Prostate gland (tissue), 2 donors: ENCODE data around the gene DYNC1I1. TPM values are rescaled to one million over a fixed set of nuclear protein-coding genes. Genes with fewer than 3 reads are reported as not detected.

Experiments used
- DNase-seq: peaks from one replicate; pipeline ENCODE4 v3.0.0-alpha.2; 2019; ENCODE audit warnings: low spot score
- H3K27ac ChIP-seq, 2 donors: fragments of 200-600 bp; sonication (generic); 2 replicates each; pipeline ENCODE4 v1.5.1; 2017 to 2019
- H3K27me3 ChIP-seq: fragments of 200-600 bp; sonication (generic); replicated peaks from 2 replicates; pipeline ENCODE4 v1.5.1; 2019; ENCODE audit not compliant: insufficient read depth
- H3K36me3 ChIP-seq, 2 donors: fragments of 200-600 bp; sonication (generic); 1 replicate in 1 of 2; 2 replicates in 1 of 2; pipeline versions ENCODE4 v1.5.1 to v1.8.1; 2017 to 2019
- H3K4me1 ChIP-seq: fragments of 200-600 bp; sonication (generic); replicated peaks from 2 replicates; pipeline ENCODE4 v1.5.1; 2019
- H3K4me3 ChIP-seq, 2 donors: fragments of 200-600 bp; sonication (generic); 2 replicates each; pipeline ENCODE4 v1.5.1; 2017 to 2019
- H3K9me3 ChIP-seq: fragments of 200-600 bp; sonication (generic); 2 replicates; pipeline ENCODE4 v1.5.1; 2017
- POLR2A ChIP-seq: fragments of 450-650 bp; IDR thresholded peaks from one replicate; pipeline ENCODE4 v1.6.1; 2016; ENCODE audit warnings: antibody characterized with exemption, mild to moderate bottlenecking
- POLR2AphosphoS5 ChIP-seq: sonication (generic); formaldehyde crosslinking; IDR thresholded peaks from one replicate; pipeline ENCODE4 v1.6.1; 2017; ENCODE audit warnings: antibody characterized with exemption
- WGBS: methylation state at CpG from one replicate; pipeline ENCODE4 v1.1.5; 2018; 5-methylcytosine and 5-hydroxymethylcytosine counted together
- intact Hi-C: fragments of 100-400 bp; cut with DNase I; formaldehyde crosslinking; loops from one replicate; pipeline ENCODE4 v1.14.2; 2022
- total RNA-seq, 2 donors: library from RNA; depleted of rRNA; stranded (reverse); fragments of >200 nt; gene quantifications; one replicate each; pipeline ENCODE4 v1.1.0, GENCODE V29; 2016
- TF ChIP-seq, protein P1 (sequence below), 4 experiments: fragments of 200-600 bp in 2 of 4; fragments of 450-650 bp in 2 of 4; sonication (generic) in 2 of 4; IDR thresholded peaks; 1 replicate in 3 of 4; 2 replicates in 1 of 4; pipeline ENCODE4 v1.5.1; 2016 to 2019; ENCODE audit warnings: antibody characterized with exemption in 4 of 4, mild to moderate bottlenecking in 2 of 4, moderate library complexity in 2 of 4

Gene DYNC1I1
- total RNA-seq, 2 donors from 2014 or later, result 4.4 to 5.1 TPM

- H3K27ac ChIP-seq, result no peak overlapping the region
- intact Hi-C loops, result no loop called here
- H3K36me3 ChIP-seq, result no peaks in the 10 kb centered on the region
- H3K4me3 ChIP-seq, result no peak overlapping the region
- WGBS, result 89% methylated on average over 2 of the region's 2 CpGs
- H3K9me3 ChIP-seq, result no peaks in the 10 kb centered on the region
- TF ChIP-seq, protein P1, sequence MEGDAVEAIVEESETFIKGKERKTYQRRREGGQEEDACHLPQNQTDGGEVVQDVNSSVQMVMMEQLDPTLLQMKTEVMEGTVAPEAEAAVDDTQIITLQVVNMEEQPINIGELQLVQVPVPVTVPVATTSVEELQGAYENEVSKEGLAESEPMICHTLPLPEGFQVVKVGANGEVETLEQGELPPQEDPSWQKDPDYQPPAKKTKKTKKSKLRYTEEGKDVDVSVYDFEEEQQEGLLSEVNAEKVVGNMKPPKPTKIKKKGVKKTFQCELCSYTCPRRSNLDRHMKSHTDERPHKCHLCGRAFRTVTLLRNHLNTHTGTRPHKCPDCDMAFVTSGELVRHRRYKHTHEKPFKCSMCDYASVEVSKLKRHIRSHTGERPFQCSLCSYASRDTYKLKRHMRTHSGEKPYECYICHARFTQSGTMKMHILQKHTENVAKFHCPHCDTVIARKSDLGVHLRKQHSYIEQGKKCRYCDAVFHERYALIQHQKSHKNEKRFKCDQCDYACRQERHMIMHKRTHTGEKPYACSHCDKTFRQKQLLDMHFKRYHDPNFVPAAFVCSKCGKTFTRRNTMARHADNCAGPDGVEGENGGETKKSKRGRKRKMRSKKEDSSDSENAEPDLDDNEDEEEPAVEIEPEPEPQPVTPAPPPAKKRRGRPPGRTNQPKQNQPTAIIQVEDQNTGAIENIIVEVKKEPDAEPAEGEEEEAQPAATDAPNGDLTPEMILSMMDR (IDR thresholded peaks at IDR 0.05), result no peak
- TF ChIP-seq POLR2A (no peak), POLR2AphosphoS5 (no peak)
- H3K4me1 ChIP-seq, result no peaks in the 10 kb centered on the region
- no peak for DNase-seq
- no peaks in the 10 kb centered on the region for H3K27me3 ChIP-seq
Observed at GRCh38 chr7:96013836-96014235, 241.5 kb downstream of the DYNC1I1 start.

DNA sequence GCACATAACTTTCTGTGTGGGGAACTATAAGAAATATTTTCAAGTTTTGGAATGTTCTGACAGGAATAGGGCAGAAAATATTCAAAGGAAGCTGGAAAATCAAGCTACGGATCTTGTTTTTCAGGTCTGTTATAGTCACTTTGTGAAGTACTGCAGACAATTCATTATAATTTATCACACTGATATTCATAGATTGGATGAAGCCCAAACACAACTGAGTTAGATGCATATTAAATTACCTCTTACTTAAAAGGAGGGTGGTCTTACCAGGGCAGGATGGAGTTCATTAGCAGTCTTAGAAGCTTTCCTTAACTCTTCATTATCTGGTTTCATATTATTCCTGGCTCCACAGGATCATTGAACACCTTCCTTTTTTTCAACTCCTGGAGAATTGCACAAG lies 242.3 kb downstream of the DYNC1I1 start:
- no peaks in the 10 kb centered on the region for H3K9me3 ChIP-seq
- no peaks in the 10 kb centered on the region for H3K4me1 ChIP-seq
- WGBS, result 59% methylated on average over 1 of the region's 1 CpG
- no peak overlapping the region for H3K4me3 ChIP-seq
- H3K27ac ChIP-seq, result no peak overlapping the region
- H3K27me3 ChIP-seq, result no peaks in the 10 kb centered on the region
- no peaks in the 10 kb centered on the region for H3K36me3 ChIP-seq
- intact Hi-C loops, result no loop called here
- no peak for DNase-seq
- TF ChIP-seq, protein P1 (IDR thresholded peaks at IDR 0.05), result no peak

- Histone ChIP-seq H3K9me3 (no peaks in the 10 kb centered on the region), H3K4me3 (no peak overlapping the region), H3K27ac (no peak overlapping the region), H3K27me3 (no peaks in the 10 kb centered on the region), H3K4me1 (no peaks in the 10 kb centered on the region), H3K36me3 (no peaks in the 10 kb centered on the region)
- TF ChIP-seq, protein P1 (IDR thresholded peaks at IDR 0.05), result no peak
- no peak for TF ChIP-seq POLR2AphosphoS5
- DNase-seq, result no peak
- intact Hi-C loops, result no loop called here
- 85% methylated on average over 3 of the region's 3 CpGs for WGBS
Observed at GRCh38 chr7:96016056-96016586, 243.8 kb downstream of the DYNC1I1 start.

- intact Hi-C loops, result no loop called here
- 73% methylated on average over 2 of the region's 2 CpGs for WGBS
- Histone ChIP-seq H3K36me3 (no peaks in the 10 kb centered on the region), H3K4me3 (no peak overlapping the region), H3K9me3 (no peaks in the 10 kb centered on the region), H3K4me1 (no peaks in the 10 kb centered on the region), H3K27me3 (no peaks in the 10 kb centered on the region), H3K27ac (no peak overlapping the region)
- TF ChIP-seq POLR2AphosphoS5, result no peak
- no peak for TF ChIP-seq POLR2A
- no peak for DNase-seq
Observed at GRCh38 chr7:96016735-96017134, 244.4 kb downstream of the DYNC1I1 start.

DNA sequence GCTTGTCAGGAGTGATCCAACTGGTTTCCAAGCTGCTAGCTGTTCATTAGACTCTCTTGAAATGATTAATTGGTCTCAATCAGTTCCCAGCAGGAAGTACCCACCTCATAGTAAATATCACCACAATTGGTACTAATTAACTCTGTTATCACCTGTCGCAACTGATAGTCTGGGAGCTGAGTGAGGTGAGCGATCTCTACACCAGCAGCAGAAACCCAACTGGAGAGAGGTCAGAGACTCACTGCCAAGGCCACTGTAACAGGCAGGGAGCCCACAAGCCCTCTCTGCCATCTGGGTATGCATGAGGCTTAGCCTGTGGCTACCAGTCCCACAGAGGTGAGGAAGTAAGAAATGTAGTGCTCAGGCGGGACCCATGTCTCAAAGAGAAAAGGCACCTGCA lies 245.5 kb downstream of the DYNC1I1 start:
- TF ChIP-seq, protein P1 (IDR thresholded peaks at IDR 0.05), result no peak
- TF ChIP-seq POLR2A (no peak), POLR2AphosphoS5 (no peak)
- WGBS, result 95% methylated on average over 3 of the region's 3 CpGs
- no peak for DNase-seq
- no peaks in the 10 kb centered on the region for H3K27me3 ChIP-seq
- H3K4me1 ChIP-seq, result no peaks in the 10 kb centered on the region
- no peaks in the 10 kb centered on the region for H3K36me3 ChIP-seq
- H3K4me3 ChIP-seq, result no peak overlapping the region
- H3K27ac ChIP-seq, result no peak overlapping the region
- intact Hi-C loops, result no loop called here
- H3K9me3 ChIP-seq, result no peaks in the 10 kb centered on the region
